HG03196 (cell line): ENCODE results near the gene LRRC42.
"Not testable (repeated sequence)": the region's sequence is repeated elsewhere in the genome, so short reads cannot be mapped to it uniquely, and the experiment has no call there.

ENCODE experiments used
- ATAC-seq: cut with Tn5 transposase; IDR thresholded peaks from one replicate; pipeline ENCODE4 v1.9.1; 2021; ENCODE audit not compliant: unreplicated experiment

The LRRC42 gene

DNA sequence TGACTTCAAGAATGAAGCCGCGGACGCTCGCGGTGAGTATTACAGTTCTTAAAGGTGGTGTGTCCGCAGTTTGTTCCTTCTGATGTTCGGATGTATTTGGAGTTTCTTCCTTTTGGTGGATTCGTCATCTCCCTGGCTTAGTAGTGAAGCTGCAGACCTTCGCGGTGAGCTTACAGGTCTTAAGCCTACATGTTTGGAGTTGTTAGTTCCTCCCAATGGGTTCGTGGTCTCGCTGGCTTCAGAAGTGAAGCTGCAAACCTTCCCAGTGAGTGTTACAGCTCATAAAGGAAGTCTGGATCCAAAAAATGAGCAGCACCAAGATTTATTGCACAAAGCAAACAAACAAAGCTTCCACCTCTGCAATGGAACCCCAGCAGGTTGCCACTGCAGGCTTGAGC lies 57.1 kb downstream of the LRRC42 start:
- no peak for ATAC-seq

- ATAC-seq = not testable (repeated sequence)
Measured at GRCh38 chr1:54003750-54004480, 57.8 kb downstream of the LRRC42 start.

DNA sequence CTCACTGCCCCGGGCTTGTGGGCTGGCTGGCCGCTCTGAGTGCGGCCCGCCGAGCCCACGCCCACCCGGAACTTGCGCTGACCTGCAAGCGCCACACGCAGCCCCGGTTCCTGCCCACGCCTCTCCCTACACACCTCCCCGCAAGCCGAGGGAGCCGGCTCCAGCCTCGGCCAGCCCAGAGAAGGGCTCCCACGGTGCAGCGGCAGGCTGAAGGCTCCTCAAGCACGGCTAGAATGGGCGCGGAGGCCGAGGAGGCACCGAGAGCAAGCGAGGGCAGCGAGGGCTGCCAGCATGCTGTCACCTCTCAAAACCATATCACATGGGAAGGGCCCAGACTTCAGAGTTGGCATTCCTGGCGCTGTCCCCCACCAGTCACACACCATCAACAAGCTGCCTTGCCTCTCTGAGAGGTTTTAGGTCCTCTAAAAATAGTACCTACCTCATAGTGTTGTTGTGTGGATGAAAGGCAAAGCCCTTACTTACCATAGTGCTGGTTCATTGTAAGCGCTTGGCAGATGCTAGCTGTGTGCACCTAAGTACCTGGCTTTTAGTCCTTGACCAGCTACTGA lies 58.4 kb downstream of the LRRC42 start:
- no peak for ATAC-seq

- no peak for ATAC-seq
Measured at GRCh38 chr1:54006508-54006907, 60.4 kb downstream of the LRRC42 start.

DNA sequence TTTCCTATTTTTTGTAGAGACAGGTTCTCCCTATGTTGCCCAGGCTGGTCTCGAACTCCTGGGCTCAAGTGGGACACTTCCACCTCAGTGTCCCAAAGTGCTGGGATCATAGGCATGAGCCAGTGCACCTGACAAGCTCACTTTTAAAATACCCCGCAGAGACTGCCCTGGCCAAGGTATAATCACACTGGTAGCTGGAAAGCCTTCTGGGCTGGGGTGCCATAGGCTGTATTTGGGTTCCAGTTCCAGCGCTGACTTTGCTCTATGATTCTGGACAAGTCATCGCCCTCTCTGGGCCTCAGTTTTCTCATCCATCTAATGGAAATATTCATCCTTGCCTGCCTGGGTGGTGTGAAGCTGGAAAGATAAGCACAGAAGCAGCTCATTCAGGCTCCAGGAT lies 61.5 kb downstream of the LRRC42 start:
- no peak for ATAC-seq

GRCh38 chr1:54008876-54009275 lies 62.7 kb downstream of the LRRC42 start:
- ATAC-seq = no peak

GRCh38 chr1:54009406-54009805 lies 63.3 kb downstream of the LRRC42 start:
- ATAC-seq = no peak

- ATAC-seq = no peak
Measured at GRCh38 chr1:54010415-54011117, 64.4 kb downstream of the LRRC42 start.

GRCh38 chr1:54011316-54012007 lies 65.3 kb downstream of the LRRC42 start:
- ATAC-seq = no peak

- ATAC-seq = no peak
Measured at GRCh38 chr1:54012008-54012325, 65.8 kb downstream of the LRRC42 start.

DNA sequence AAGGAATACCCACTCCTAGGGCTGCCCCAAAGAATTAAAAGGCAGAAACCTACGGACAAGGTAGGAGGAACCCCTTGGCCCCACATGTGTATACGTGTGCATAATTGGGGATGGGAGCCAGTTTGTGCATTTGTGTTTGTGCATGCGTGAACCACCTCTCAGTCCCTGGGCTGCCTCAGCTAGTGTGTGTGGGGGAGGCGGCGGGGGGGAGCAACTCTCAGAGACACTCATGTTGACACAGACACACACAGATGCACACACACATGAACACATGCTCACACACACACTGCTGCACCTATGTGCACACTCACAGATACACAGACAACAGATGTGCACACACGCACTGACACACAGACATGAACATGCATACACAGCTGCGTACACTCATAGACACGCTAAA lies 66.7 kb downstream of the LRRC42 start:
- no peak for ATAC-seq

DNA sequence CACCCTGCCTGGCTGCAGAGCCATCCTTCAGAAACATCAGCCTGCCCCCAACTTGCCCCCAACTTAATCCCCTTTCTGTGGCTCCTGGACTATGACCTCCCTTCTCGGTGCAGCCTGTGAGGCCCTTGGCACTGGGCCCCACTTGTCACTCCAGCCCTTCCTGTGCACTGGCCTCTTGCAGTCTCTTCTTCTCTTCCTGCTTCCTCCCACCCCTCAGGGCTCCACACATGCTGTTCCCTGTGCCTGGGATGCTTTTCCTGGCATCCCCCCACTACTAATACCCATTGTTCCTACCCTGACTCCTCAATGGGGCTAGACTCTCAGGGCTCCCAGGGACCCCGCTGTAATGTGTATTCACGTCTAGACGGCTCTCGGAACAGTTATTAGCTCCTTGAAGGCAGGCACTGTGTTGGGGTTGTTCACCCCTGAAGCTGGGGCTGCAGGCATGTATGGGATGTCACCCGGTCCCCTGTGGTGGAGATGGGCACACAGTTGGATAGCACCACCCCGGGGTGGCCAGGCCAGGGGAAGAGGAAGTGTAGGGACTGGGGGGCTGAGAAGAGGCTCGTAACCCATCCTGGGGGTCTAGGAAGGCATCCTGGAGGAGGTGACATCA lies 67.4 kb downstream of the LRRC42 start:
- ATAC-seq = no peak

DNA sequence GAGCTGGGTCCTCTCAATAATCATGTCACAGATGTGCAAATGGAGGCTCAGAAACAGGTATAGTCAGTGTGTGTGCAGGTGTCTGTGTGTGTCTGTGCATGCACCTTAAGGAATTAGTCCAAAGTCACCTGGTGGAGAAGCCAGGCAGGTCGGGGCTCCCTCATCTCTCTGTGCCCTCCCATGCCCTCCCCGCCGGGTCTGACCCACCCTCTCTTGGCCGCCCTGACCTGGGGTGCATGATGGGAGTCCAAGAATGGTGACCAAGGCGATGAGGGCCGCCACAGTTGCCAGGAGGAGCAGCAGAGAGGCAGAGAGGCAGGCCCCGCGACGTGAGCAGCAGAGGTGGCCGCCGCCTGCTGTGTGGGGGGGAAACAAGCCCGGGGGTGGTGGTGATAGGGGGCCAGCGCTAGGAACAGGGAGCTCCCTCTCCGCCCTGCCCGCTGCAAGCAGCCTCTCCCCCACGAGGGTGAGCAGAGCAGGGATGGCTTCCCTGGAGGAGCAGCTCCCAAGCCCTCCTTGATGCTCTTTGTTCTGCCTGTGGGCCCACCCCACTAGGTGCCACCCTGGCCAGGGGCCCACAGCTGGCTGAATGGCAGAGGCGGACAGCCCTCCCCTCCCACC lies 68.0 kb downstream of the LRRC42 start:
- ATAC-seq = no peak

DNA sequence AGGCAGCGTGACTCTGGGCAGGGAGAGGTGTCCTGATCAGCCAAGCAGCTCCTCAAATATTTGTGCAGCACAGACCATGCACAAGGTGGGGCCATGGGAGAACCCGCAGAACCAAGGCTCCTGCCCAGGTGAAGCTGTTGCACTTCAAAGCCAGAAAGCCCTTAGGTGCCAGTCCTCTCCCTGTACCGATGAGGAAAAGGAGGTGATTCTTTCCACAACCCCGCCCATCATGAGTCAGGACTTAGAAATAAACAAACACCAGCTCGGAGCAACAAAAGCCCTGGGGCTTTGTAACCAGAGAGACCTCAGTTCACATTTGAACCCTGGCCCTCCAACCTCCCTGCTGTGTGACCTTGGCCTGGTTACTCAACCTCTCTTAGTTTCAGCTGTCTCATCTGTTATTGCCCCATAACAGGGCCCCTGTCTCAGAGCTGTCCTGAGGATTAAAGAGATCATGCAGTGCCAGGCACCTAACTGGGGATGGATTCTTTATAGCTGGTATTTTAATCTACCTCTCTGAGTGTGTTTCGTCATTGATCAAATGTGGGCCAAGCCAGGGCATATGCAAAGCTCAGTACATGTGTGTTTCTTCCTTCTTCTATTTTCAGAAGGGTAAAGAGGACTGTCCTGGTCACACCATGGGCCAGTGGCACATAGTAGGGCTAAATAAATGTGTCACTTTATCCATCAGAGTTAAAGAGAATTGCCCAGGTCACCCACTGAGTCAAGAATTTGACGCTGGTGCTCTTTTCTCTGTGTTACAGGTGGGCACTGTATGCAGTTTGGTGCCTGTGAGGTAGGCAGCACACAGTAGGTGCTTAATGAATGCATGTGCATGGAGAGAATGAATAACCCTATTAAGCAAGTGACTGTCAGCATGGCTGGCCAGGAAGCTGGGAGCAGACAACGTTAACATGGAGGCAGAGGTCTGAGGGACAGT lies 70.5 kb downstream of the LRRC42 start:
- ATAC-seq = no peak
